ENCODE results near the gene ZNF521.

The ZNF521 gene

DNA sequence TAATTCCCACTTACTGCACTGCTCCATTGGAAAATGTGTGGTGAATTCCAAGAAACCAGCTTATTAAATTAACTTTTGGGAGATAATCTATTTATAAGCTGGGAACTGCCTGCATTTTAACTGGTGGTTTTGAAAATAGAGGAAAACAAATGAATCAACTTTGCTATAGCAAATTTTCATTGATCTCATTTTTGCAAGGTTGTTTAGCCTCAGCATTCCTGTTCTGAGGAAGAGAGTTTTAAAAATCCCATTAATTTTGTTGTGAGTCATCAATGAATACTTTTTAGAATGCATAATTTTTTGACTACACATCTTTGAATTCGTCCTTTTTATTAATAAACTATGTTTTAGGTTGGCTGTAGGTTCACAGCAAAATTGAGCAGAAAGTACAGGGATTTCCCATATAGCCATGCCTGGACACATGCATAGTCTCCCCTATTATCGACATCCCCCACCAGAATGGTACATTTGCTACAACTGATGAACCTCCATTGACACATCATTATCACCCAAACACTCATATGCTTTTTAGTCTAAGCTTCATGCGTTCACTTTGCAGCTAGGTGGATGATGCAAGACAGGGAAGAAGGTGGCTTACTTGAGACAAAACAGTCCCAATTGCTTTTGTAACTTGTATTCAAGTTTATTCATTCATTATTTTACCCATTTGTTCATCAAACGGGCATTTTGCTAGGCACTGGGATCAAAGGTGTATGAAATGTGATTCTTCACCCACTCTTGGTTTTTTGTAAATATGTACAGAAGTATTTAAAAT is 106.9 kb downstream of the ZNF521 start:
- no peak for DNase-seq

DNA sequence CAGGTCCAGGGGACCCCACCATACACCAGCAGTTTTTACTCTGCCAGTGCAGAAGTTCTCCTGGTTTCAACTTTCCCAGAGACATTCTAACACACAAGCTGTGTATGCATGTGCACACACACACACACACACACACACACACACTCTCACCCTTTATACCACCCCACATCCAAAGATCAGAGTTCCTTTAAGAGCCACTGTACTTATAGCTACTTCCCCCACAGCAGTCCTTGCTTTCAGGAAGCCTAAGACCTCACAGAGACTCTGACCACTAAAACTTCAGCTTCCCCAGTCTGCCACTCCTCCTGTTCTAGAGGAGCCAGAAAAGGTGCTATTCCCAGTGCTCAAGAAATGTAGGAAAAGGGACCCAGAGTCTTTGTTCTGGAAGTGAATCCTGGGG is 107.8 kb downstream of the ZNF521 start:
- DNase-seq: no peak

GRCh38 chr18:25243754-25244153 is 108.2 kb downstream of the ZNF521 start:
- no peak for DNase-seq

GRCh38 chr18:25243257-25243656 is 108.7 kb downstream of the ZNF521 start:
- no peak for DNase-seq

- DNase-seq: no peak
Observed at GRCh38 chr18:25240420-25240770, 111.6 kb downstream of the ZNF521 start.

- no peak for DNase-seq
Observed at GRCh38 chr18:25239581-25240419, 112.2 kb downstream of the ZNF521 start.

DNA sequence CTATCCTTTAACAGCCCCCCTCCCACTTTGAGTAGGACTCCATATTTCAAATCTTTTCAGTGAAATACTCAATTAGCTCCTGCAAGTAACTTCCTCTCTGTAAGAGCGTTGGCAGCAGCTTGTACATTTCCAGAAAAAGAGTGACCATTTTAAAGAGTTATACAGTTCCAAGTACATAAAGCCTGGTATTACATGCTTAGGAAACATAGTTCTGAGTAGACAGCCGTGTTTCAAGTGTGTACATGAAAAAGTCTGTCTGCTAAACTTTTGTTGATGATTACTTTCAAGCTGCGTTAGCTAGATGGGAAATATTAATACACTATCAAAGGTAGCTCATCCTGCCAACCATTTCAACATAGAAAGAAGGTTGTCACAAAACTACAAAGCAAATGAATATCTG is 112.8 kb downstream of the ZNF521 start:
- no peak for DNase-seq

- DNase-seq: no peak
Observed at GRCh38 chr18:25237571-25238267, 114.2 kb downstream of the ZNF521 start.

GRCh38 chr18:25236736-25237135 is 115.2 kb downstream of the ZNF521 start:
- DNase-seq: no peak

DNA sequence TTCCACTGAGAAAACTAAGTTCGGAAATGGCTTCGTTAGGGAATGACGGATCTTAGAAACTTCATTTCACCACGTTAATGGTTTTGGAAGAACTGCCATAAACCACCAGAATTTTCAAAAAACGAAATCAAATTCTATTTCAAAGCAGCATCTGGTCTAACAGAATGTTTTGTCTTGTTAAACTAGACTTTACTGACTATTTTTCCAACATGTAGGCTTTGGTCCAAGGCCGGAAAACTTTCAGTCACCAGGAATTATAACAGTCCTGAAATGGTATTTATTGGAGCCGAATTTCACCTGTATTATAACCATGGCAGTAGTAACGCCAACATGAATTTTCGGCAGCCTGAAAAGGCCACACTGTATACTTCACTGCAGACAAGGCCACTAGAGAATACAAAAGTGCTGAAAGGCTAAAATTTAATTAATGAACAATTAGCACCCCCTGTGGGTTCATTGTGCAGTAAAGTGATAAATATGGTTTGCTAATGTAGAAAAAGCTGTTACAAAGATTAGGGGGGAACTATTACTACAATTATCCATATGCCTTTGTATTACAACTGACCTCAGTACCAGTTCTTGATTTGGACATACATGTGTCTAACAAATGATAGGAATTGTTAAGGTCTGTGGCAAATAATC is 116.4 kb downstream of the ZNF521 start:
- no peak for DNase-seq

GRCh38 chr18:25234740-25235345 is 117.1 kb downstream of the ZNF521 start:
- DNase-seq: no peak

GRCh38 chr18:25234322-25234639 is 117.7 kb downstream of the ZNF521 start:
- no peak for DNase-seq

DNA sequence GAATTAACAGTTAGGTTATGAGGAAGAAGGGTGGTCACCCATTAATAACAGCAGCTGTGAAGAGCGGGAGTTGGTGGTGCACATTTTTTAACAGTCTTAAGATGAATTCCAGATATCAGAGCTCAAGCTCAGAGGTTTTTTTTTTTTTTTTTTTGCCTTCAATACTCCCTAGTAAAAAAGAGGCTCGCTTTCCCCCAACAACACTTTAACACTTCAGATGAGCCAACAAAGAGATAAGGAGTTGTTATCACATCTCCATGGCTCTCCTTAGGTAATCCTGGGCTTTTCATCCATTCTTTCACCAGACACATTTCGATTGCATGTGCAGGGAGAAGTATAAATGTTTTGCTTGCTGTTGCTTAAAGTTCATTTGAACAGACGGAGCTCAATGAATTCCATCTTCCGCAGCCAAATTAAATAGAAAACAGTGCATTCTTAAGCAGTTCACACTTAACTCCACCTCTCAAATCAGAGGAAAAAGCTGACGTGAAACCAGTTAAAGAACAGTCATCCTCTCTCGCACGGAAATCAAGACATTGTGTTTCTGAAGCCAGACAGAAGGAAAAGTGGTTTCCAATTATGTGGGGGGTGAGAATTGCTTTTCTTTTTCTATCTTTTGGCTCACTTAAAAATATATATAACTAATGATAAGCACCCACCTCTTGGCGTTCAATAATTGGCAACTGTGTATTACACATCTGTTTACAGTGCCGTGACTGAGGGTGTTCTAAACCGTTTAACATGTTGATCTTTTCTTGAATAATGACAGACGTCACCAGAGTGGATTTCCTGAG is 118.2 kb downstream of the ZNF521 start:
- DNase-seq: no peak

GRCh38 chr18:25231327-25231691 is 120.7 kb downstream of the ZNF521 start:
- DNase-seq: no peak

GRCh38 chr18:25230658-25231326 is 121.2 kb downstream of the ZNF521 start:
- no peak for DNase-seq

- no peak for DNase-seq
Observed at GRCh38 chr18:25229920-25230319, 122.0 kb downstream of the ZNF521 start.

DNA sequence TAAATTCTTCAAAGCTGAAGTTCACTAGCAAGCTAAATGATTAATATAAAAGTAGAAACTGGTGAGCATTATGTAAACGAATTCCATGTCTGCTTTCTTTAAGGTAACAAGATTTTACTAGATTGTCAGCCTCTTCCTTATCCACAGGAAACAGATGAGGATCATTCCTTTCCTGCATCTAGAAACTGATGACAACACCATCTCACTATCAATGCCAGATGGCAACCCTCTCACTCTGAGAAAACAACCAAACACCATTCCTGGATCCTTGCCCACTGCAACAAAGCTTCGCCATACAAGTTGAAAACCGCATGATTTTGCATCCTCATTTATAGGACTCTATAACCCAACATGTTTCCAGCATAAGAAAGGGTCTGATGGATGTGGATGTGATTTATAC is 122.9 kb downstream of the ZNF521 start:
- DNase-seq: no peak

GRCh38 chr18:25228410-25228809 is 123.6 kb downstream of the ZNF521 start:
- DNase-seq: no peak

DNA sequence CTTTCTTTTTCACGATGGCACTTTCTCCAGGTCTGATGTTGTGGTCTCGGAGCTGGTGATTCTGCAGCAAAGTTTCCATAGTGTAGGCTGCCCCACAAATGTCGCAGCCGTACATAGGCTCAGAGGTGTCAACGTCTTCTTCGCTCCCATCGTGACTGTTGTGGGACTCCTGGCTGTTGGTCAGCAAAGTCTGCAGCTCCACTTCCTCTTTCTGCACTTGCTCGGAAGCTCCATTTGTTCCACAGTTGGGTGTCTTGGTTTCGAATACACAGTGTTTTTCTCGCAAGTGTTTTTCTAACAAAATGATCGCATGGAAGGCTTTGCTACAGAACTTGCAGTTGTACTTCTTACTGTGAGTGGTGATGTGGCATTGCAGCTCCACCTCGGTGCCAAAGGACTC is 126.8 kb downstream of the ZNF521 start:
- DNase-seq: no peak

- DNase-seq: no peak
Observed at GRCh38 chr18:25223899-25224886, 127.8 kb downstream of the ZNF521 start.
